Upper lobe of left lung (tissue), 6 donors: ENCODE data around the gene MGST2. TPM values are rescaled to one million over a fixed set of nuclear protein-coding genes. Genes with fewer than 3 reads are reported as not detected.
"Not testable (repeated sequence)": the region's sequence is repeated elsewhere in the genome, so short reads cannot be mapped to it uniquely, and the experiment has no call there.

Experiments
- ATAC-seq, 2 donors: fragments of 200-7000 bp; cut with Tn5 transposase; one replicate each; pipeline ENCODE4 v1.9.1; 2022; ENCODE audit warnings: mild to moderate bottlenecking in 2 of 2, moderate library complexity in 2 of 2; ENCODE audit not compliant: low FRiP score in 2 of 2
- DNase-seq, 2 donors: peaks; one replicate each; pipeline ENCODE4 v3.0.0-alpha.2; 2019 to 2020
- H3K27ac ChIP-seq, 4 donors: fragments of 200-600 bp; sonication (generic); one replicate each; pipeline ENCODE4 v1.5.1; 2016 to 2019
- H3K27me3 ChIP-seq, 4 donors: fragments of 200-600 bp; sonication (generic); one replicate each; pipeline ENCODE4 v1.5.1; 2017 to 2019
- H3K36me3 ChIP-seq, 4 donors: fragments of 200-600 bp; sonication (generic); one replicate each; pipeline ENCODE4 v1.5.1; 2016 to 2019
- H3K4me1 ChIP-seq, 4 donors: fragments of 200-600 bp; sonication (generic); one replicate each; pipeline ENCODE4 v1.5.1; 2018 to 2019
- H3K4me3 ChIP-seq, 4 donors: fragments of 200-600 bp; sonication (generic); one replicate each; pipeline ENCODE4 v1.5.1; 2017 to 2019; ENCODE audit warnings: mild to moderate bottlenecking in 2 of 4, moderate library complexity in 1 of 4
- H3K9me3 ChIP-seq, 4 donors: fragments of 200-600 bp; sonication (generic); one replicate each; pipeline ENCODE4 v1.5.1; 2018 to 2019
- CTCF ChIP-seq, 6 experiments: fragments of 450-650 bp in 4 of 6; fragments of 200-600 bp in 2 of 6; sonication (generic) in 2 of 6; IDR thresholded peaks; one replicate each; pipeline ENCODE4 v1.5.1; 2016 to 2019; ENCODE audit warnings: antibody characterized with exemption in 6 of 6
- EP300 ChIP-seq, 4 donors: sonication (generic); formaldehyde crosslinking; IDR thresholded peaks; one replicate each; pipeline ENCODE4 v1.5.1; 2017; ENCODE audit warnings: antibody characterized with exemption in 4 of 4, control low read depth in 2 of 4
- POLR2A ChIP-seq, 4 donors: fragments of 450-650 bp; IDR thresholded peaks; one replicate each; pipeline ENCODE4 v1.5.1; 2016 to 2017; ENCODE audit warnings: antibody characterized with exemption in 4 of 4, mild to moderate bottlenecking in 2 of 4
- POLR2AphosphoS5 ChIP-seq, 2 donors: sonication (generic); formaldehyde crosslinking; IDR thresholded peaks; one replicate each; pipeline ENCODE4 v1.5.1; 2017; ENCODE audit warnings: antibody characterized with exemption in 2 of 2
- WGBS, 2 donors: methylation state at CpG; one replicate each; pipeline ENCODE4 v1.1.5; 2017 to 2018; 5-methylcytosine and 5-hydroxymethylcytosine counted together
- total RNA-seq, 6 donors: library from RNA; depleted of rRNA in 4 of 6; stranded (reverse); fragments of >200 nt in 4 of 6; gene quantifications; one replicate each; pipeline versions ENCODE4 v1.1.0 to v1.2.1, GENCODE V29; 2016 to 2021
- donor health status: DM: no; HTN: no; CAD: no; lungs with moderate emphysema.
- donor health status: DM: no; HTN: yes; CAD: no; lungs with severe emphysema.

Gene MGST2
- total RNA-seq, 6 donors from 2014 or later, result 12.6 to 64.0 (median 39.1) TPM

- peaks cover 0 to 21% (median 2%) of the 10 kb centered on the region in 4 donors for H3K36me3 ChIP-seq
- peak; percentile 34 to 46 for ATAC-seq
- peak overlapping the region in 1 of 4 donors; percentile 48 for H3K27ac ChIP-seq
- TF ChIP-seq EP300 (IDR thresholded peaks at IDR 0.05) (no peak), POLR2AphosphoS5 (IDR thresholded peaks at IDR 0.05) (no peak), POLR2A (IDR thresholded peaks at IDR 0.05) (no peak), CTCF (IDR thresholded peaks at IDR 0.05) (peak in 2 of 6 experiments; percentile 6 to 16)
- no peak for DNase-seq
- 33 to 42% methylated on average over 4 of the region's 4 CpGs for WGBS, 2 donors
- no peaks in the 10 kb centered on the region for H3K9me3 ChIP-seq
- H3K4me1 ChIP-seq, result peaks cover 0 to 8% (median 2%) of the 10 kb centered on the region in 4 donors
- no peaks in the 10 kb centered on the region for H3K27me3 ChIP-seq
- no peak overlapping the region for H3K4me3 ChIP-seq
These were observed 26.8 kb downstream of the MGST2 start for GRCh38 chr4:139692309-139693012.

DNA sequence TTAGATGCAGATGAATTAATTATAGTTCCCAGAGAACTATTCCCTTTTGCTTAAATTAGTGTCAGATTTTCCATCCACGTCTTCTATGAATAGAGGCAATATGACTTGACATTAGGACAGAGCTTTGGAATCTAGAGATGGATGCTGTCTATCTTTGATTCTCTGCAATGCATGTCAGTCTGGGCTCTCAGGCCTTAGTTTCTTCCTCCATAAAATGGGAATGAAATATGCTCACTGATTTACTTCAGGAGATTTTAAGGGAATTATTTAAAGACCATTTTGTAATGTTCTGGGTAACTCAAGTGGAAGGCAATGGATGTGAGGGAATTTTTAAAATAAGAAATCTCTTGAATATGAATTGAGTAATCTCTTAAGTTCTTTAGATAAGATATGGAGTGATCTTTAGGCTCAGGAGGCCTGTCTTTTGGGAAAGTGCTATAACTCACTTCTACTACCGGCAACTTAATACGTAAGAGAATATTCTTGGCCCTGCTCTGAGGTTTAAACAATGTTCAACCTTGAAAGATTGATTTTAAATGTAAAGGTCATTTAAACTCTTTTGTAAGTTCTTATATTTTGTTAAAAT is 29.0 kb downstream of the MGST2 start:
- DNase-seq (no peak), ATAC-seq (no peak)
- Histone ChIP-seq H3K4me1 (peaks cover 0 to 7% (median 2%) of the 10 kb centered on the region in 4 donors), H3K27ac (no peak overlapping the region), H3K27me3 (no peaks in the 10 kb centered on the region), H3K9me3 (no peaks in the 10 kb centered on the region), H3K4me3 (no peak overlapping the region), H3K36me3 (peaks cover 0 to 21% (median 3%) of the 10 kb centered on the region in 4 donors)
- TF ChIP-seq POLR2A (IDR thresholded peaks at IDR 0.05) (no peak), POLR2AphosphoS5 (IDR thresholded peaks at IDR 0.05) (no peak), EP300 (IDR thresholded peaks at IDR 0.05) (no peak), CTCF (IDR thresholded peaks at IDR 0.05) (no peak)
- WGBS, 2 donors, result 92 to 97% methylated on average over 3 of the region's 3 CpGs

DNA sequence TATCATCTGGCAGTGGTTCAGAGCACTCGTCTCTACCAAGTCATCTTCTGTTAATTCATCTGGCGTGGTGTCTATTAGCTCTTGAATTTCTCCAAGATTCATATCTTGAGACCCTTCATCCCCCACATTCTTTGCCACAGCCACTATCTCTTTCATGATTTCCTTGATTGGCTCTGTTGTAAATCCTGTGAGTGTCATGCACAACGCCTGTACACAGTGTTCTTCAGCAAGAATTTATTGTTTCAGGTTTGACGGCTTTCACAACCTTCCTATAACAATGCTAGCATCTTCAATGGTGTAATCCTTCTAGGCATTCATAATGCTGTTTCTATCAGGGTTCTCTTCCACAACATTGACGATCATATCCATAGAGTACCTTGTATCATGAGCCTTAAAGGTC is 30.9 kb downstream of the MGST2 start:
- no peaks in the 10 kb centered on the region for H3K27me3 ChIP-seq
- 93 to 96% methylated on average over 5 of the region's 5 CpGs for WGBS, 2 donors
- H3K4me3 ChIP-seq, result no peak overlapping the region
- DNase-seq, result no peak
- no peak overlapping the region for H3K27ac ChIP-seq
- TF ChIP-seq CTCF (IDR thresholded peaks at IDR 0.05), result no peak
- no peak for TF ChIP-seq EP300 (IDR thresholded peaks at IDR 0.05)
- TF ChIP-seq POLR2A (IDR thresholded peaks at IDR 0.05), result no peak
- no peak for TF ChIP-seq POLR2AphosphoS5 (IDR thresholded peaks at IDR 0.05)
- H3K4me1 ChIP-seq, result peaks cover 0 to 7% (median 2%) of the 10 kb centered on the region in 4 donors
- no peak for ATAC-seq
- no peaks in the 10 kb centered on the region for H3K9me3 ChIP-seq
- peaks cover 0 to 32% (median 3%) of the 10 kb centered on the region in 4 donors for H3K36me3 ChIP-seq

- not testable (repeated sequence) for H3K9me3 ChIP-seq, H3K27ac ChIP-seq, H3K4me3 ChIP-seq, H3K4me1 ChIP-seq, DNase-seq, ATAC-seq, H3K27me3 ChIP-seq
- WGBS, 2 donors, result 98 to 100% methylated on average over 8 to 20 of the region's 25 CpGs
- H3K36me3 ChIP-seq, result peaks cover 0 to 34% (median 3%) of the 10 kb centered on the region in 4 donors
These were observed 32.7 kb downstream of the MGST2 start for GRCh38 chr4:139698167-139698925.

GRCh38 chr4:139700568-139700967 is 34.9 kb downstream of the MGST2 start:
- no peaks in the 10 kb centered on the region for H3K27me3 ChIP-seq
- TF ChIP-seq EP300 (IDR thresholded peaks at IDR 0.05) (no peak), POLR2AphosphoS5 (IDR thresholded peaks at IDR 0.05) (no peak), POLR2A (IDR thresholded peaks at IDR 0.05) (no peak)
- no peak for ATAC-seq
- no peak for DNase-seq
- H3K4me1 ChIP-seq, result no peaks in the 10 kb centered on the region
- H3K36me3 ChIP-seq, result peaks cover 0 to 50% (median 10%) of the 10 kb centered on the region in 4 donors
- no peaks in the 10 kb centered on the region for H3K9me3 ChIP-seq
- H3K4me3 ChIP-seq, result no peak overlapping the region
- no peak overlapping the region for H3K27ac ChIP-seq
- 71 to 81% methylated on average over 5 of the region's 5 CpGs for WGBS, 2 donors
